H9 (cell line): ENCODE data around the gene INPP4A. TPM values are rescaled to one million over a fixed set of nuclear protein-coding genes. Genes with fewer than 3 reads are reported as not detected.

ENCODE experiments used
- DNase-seq: peaks from one replicate; pipeline ENCODE4 v3.0.0-alpha.2; 2017
- H2AFZ ChIP-seq: one replicate; pipeline ENCODE4 v1.6.1; 2013; ENCODE audit warnings: mild to moderate bottlenecking, low read length, control low read depth, moderate library complexity
- H2AK5ac ChIP-seq: 2 replicates; pipeline ENCODE4 v1.6.1; 2013; ENCODE audit warnings: low read length, control low read depth, mixed read lengths; ENCODE audit not compliant: insufficient read length
- H2BK120ac ChIP-seq: one replicate; pipeline ENCODE4 v1.6.1; 2013; ENCODE audit warnings: low read depth, mild to moderate bottlenecking, low read length, control low read depth, inconsistent platforms; ENCODE audit not compliant: poor library complexity, severe bottlenecking
- H2BK12ac ChIP-seq: 2 replicates; pipeline ENCODE4 v1.6.1; 2013; ENCODE audit warnings: low read length, control low read depth, mixed read lengths, low read depth; ENCODE audit not compliant: insufficient read length
- H2BK15ac ChIP-seq: 2 replicates; pipeline ENCODE4 v1.6.1; 2013; ENCODE audit warnings: low read depth, low read length, control low read depth
- H2BK20ac ChIP-seq: one replicate; pipeline ENCODE4 v1.6.1; 2013; ENCODE audit warnings: low read depth, mild to moderate bottlenecking, low read length, control low read depth, inconsistent platforms; ENCODE audit not compliant: poor library complexity, severe bottlenecking
- H2BK5ac ChIP-seq: 2 replicates; pipeline ENCODE4 v1.6.1; 2013; ENCODE audit warnings: low read length, control low read depth, mixed read lengths; ENCODE audit not compliant: insufficient read length
- H3K14ac ChIP-seq: 2 replicates; pipeline ENCODE4 v1.6.1; 2013; ENCODE audit warnings: low read length, control low read depth; ENCODE audit not compliant: insufficient read depth
- H3K18ac ChIP-seq: 2 replicates; pipeline ENCODE4 v1.6.1; 2013; ENCODE audit warnings: low read depth, mild to moderate bottlenecking, mixed read lengths, low read length, control low read depth; ENCODE audit not compliant: insufficient read length
- H3K23ac ChIP-seq: 2 replicates; pipeline ENCODE4 v1.6.1; 2013; ENCODE audit warnings: low read length, control low read depth, mixed read lengths, low read depth; ENCODE audit not compliant: insufficient read length
- H3K23me2 ChIP-seq: 2 replicates; pipeline ENCODE4 v1.6.1; 2013; ENCODE audit warnings: low read depth, mild to moderate bottlenecking, mixed read lengths, low read length, control low read depth; ENCODE audit not compliant: insufficient read length, poor library complexity, severe bottlenecking
- H3K27ac ChIP-seq: 2 replicates; pipeline ENCODE4 v1.5.1; 2013; ENCODE audit warnings: low read length, control low read depth, mixed read lengths, low read depth; ENCODE audit not compliant: insufficient read length
- H3K27me3 ChIP-seq: 2 replicates; pipeline ENCODE4 v1.6.1; 2013; ENCODE audit warnings: low read length, control low read depth, inconsistent platforms; ENCODE audit not compliant: insufficient read depth
- H3K4ac ChIP-seq: 2 replicates; pipeline ENCODE4 v1.6.1; 2013; ENCODE audit warnings: low read depth, mild to moderate bottlenecking, control low read depth, inconsistent platforms, low read length, moderate library complexity
- H3K4me1 ChIP-seq: 2 replicates; pipeline ENCODE4 v1.6.1; 2013; ENCODE audit warnings: low read length, control low read depth, inconsistent platforms; ENCODE audit not compliant: insufficient read depth
- H3K4me2 ChIP-seq: 2 replicates; pipeline ENCODE4 v1.6.1; 2013; ENCODE audit warnings: low read length, control low read depth, mixed read lengths; ENCODE audit not compliant: insufficient read length, insufficient read depth
- H3K56ac ChIP-seq: 2 replicates; pipeline ENCODE4 v1.6.1; 2013; ENCODE audit warnings: low read depth, mild to moderate bottlenecking, mixed read lengths, low read length, control low read depth; ENCODE audit not compliant: insufficient read length
- H3K79me1 ChIP-seq: 2 replicates; pipeline ENCODE4 v1.6.1; 2013; ENCODE audit warnings: low read depth, mild to moderate bottlenecking, moderate library complexity, low read length, control low read depth, inconsistent platforms; ENCODE audit not compliant: insufficient read depth, poor library complexity, severe bottlenecking
- H3K79me2 ChIP-seq: 2 replicates; pipeline ENCODE4 v1.6.1; 2013; ENCODE audit warnings: low read length, control low read depth, inconsistent platforms; ENCODE audit not compliant: insufficient read depth
- H3K9ac ChIP-seq: 2 replicates; pipeline ENCODE4 v1.6.1; 2013; ENCODE audit warnings: low read length, control low read depth, mixed read lengths; ENCODE audit not compliant: insufficient read length; ENCODE audit errors: extremely low read depth
- H3K9me3 ChIP-seq: one replicate; pipeline ENCODE4 v1.6.1; 2013; ENCODE audit warnings: low read depth, low read length, inconsistent platforms; ENCODE audit not compliant: control insufficient read depth
- H3T11ph ChIP-seq: one replicate; pipeline ENCODE4 v1.6.1; 2013; ENCODE audit warnings: mild to moderate bottlenecking, low read length, control low read depth, inconsistent platforms
- H4K20me1 ChIP-seq: one replicate; pipeline ENCODE4 v1.6.1; 2013; ENCODE audit not compliant: control insufficient read depth, insufficient read length, insufficient read depth
- H4K5ac ChIP-seq: 2 replicates; pipeline ENCODE4 v1.6.1; 2013; ENCODE audit warnings: low read depth, mild to moderate bottlenecking, mixed read lengths, low read length, control low read depth; ENCODE audit not compliant: insufficient read length
- H4K8ac ChIP-seq: replicated peaks from 2 replicates; pipeline ENCODE4 v1.6.1; 2013; ENCODE audit warnings: low read length, control low read depth, mixed read lengths, low read depth; ENCODE audit not compliant: insufficient read length
- H4K91ac ChIP-seq: 2 replicates; pipeline ENCODE4 v1.6.1; 2013; ENCODE audit warnings: low read depth, mild to moderate bottlenecking, moderate library complexity, mixed read lengths, low read length, control low read depth; ENCODE audit not compliant: insufficient read length
- H3K27ac Mint-ChIP-seq, 3 experiments: 2 replicates in 2 of 3; 3 replicates in 1 of 3; pipeline ENCODE4 v1.8.0; 2020 to 2021; ENCODE audit warnings: mixed read lengths in 3 of 3, mild to moderate bottlenecking in 1 of 3, moderate library complexity in 1 of 3
- H3K27me3 Mint-ChIP-seq: 2 replicates; pipeline ENCODE4 v1.8.0; 2021; ENCODE audit warnings: low read depth, mild to moderate bottlenecking, moderate library complexity, mixed read lengths
- H3K36me3 Mint-ChIP-seq, 3 experiments: 2 replicates in 2 of 3; 3 replicates in 1 of 3; pipeline ENCODE4 v1.8.0; 2020 to 2021; ENCODE audit warnings: low read depth in 3 of 3, mixed read lengths in 3 of 3; ENCODE audit not compliant: insufficient read depth in 1 of 3
- H3K4me1 Mint-ChIP-seq, 2 experiments: 2 replicates each; pipeline ENCODE4 v1.8.0; 2020; ENCODE audit warnings: mixed read lengths in 2 of 2
- H3K4me3 Mint-ChIP-seq, 2 experiments: 2 replicates in 1 of 2; 3 replicates in 1 of 2; pipeline ENCODE4 v1.8.0; 2020 to 2021; ENCODE audit warnings: mild to moderate bottlenecking in 2 of 2, mixed read lengths in 2 of 2, moderate library complexity in 1 of 2
- H3K9me3 Mint-ChIP-seq, 2 experiments: 2 replicates in 1 of 2; 3 replicates in 1 of 2; pipeline ENCODE4 v1.8.0; 2020; ENCODE audit warnings: mild to moderate bottlenecking in 2 of 2, mixed read lengths in 2 of 2, moderate library complexity in 1 of 2
- CTCF ChIP-seq: fragments of 200-600 bp; sonication (generic); conservative IDR thresholded peaks from 3 replicates; pipeline ENCODE4 v1.8.0; 2021; ENCODE audit warnings: antibody characterized with exemption, mild to moderate bottlenecking
- WGBS: extraction: QIAGEN DNeasy Blood & Tissue Kit; methylation state at CpG from one replicate; pipeline ENCODE4 v1.1.7; 2013; ENCODE audit warnings: missing lambda C conversion rate, low lambda C conversion rate, mixed read lengths; ENCODE audit not compliant: insufficient read length; ENCODE audit errors: extremely low coverage; 5-methylcytosine and 5-hydroxymethylcytosine counted together
- total RNA-seq: library from RNA; stranded (reverse); gene quantifications from 2 replicates; pipeline ENCODE4 v1.2.1, GENCODE V29; 2021

Gene INPP4A
- total RNA-seq, 1 experiment from 2014 or later: 55.2 TPM

GRCh38 chr2:98433363-98433964, 11.2 kb upstream of the INPP4A start:
- H3K9me3 Mint-ChIP-seq: peaks cover 47 to 60% of the 10 kb centered on the region in 2 experiments
- Histone ChIP-seq H2BK15ac (no peak overlapping the region), H3K9me3 (peaks cover 17% of the 10 kb centered on the region), H4K8ac (no peak overlapping the region), H3T11ph (no peak overlapping the region), H3K23ac (no peak overlapping the region), H3K27ac (no peak overlapping the region), H3K18ac (no peak overlapping the region), H2AFZ (no peak overlapping the region), H3K27me3 (no peaks in the 10 kb centered on the region), H3K23me2 (no peaks in the 10 kb centered on the region), H4K5ac (no peak overlapping the region), H2BK120ac (no peak overlapping the region), H4K91ac (no peak overlapping the region), H2BK12ac (no peak overlapping the region), H3K79me1 (no peaks in the 10 kb centered on the region), H4K20me1 (no peaks in the 10 kb centered on the region), H3K4me1 (no peaks in the 10 kb centered on the region), H3K79me2 (no peaks in the 10 kb centered on the region), H3K4me2 (no peak overlapping the region), H3K9ac (no peak overlapping the region), H2BK20ac (no peak overlapping the region), H2AK5ac (no peak overlapping the region), H3K14ac (no peak overlapping the region), H3K56ac (no peak overlapping the region), H2BK5ac (no peak overlapping the region), H3K4ac (no peak overlapping the region)
- H3K27me3 Mint-ChIP-seq: peaks cover 5% of the 10 kb centered on the region; the same call in 1 of the 2 replicates
- H3K4me3 Mint-ChIP-seq: no peak overlapping the region
- H3K27ac Mint-ChIP-seq: no peak overlapping the region
- no CpG with 5 or more reads among the region's 2 CpGs for WGBS
- peaks cover 25 to 29% of the 10 kb centered on the region in 2 experiments for H3K4me1 Mint-ChIP-seq
- TF ChIP-seq CTCF: no peak
- H3K36me3 Mint-ChIP-seq: peaks cover 14 to 65% (median 46%) of the 10 kb centered on the region in 3 experiments
- no peak for DNase-seq
